Fibroblast of villous mesenchyme (primary cell): Measurements from ENCODE around the gene C1orf159. TPM values are rescaled to one million over a fixed set of nuclear protein-coding genes. Genes with fewer than 3 reads are reported as not detected.
"Not testable (repeated sequence)": the region's sequence is repeated elsewhere in the genome, so short reads cannot be mapped to it uniquely, and the experiment has no call there.

ENCODE experiments used
- DNase-seq: peaks from one replicate; pipeline ENCODE4 v3.0.0-alpha.2; 2010; ENCODE audit warnings: low read depth
- H3K4me3 ChIP-seq: 2 replicates; pipeline ENCODE4 v1.5.1; 2011; ENCODE audit warnings: low read depth, mild to moderate bottlenecking, low read length
- total RNA-seq: library from RNA; depleted of rRNA; stranded (reverse); fragments of >200 nt; gene quantifications from 2 replicates; pipeline ENCODE4 v1.2.3, GENCODE V29; 2012
- TF ChIP-seq, protein P1 (sequence below): IDR thresholded peaks from 2 replicates; pipeline ENCODE4 v1.5.1; 2012; ENCODE audit warnings: low read depth, mild to moderate bottlenecking, low read length; ENCODE audit not compliant: insufficient read depth

C1orf159 gene
- total RNA-seq, 1 donor = 6.5 TPM

DNA sequence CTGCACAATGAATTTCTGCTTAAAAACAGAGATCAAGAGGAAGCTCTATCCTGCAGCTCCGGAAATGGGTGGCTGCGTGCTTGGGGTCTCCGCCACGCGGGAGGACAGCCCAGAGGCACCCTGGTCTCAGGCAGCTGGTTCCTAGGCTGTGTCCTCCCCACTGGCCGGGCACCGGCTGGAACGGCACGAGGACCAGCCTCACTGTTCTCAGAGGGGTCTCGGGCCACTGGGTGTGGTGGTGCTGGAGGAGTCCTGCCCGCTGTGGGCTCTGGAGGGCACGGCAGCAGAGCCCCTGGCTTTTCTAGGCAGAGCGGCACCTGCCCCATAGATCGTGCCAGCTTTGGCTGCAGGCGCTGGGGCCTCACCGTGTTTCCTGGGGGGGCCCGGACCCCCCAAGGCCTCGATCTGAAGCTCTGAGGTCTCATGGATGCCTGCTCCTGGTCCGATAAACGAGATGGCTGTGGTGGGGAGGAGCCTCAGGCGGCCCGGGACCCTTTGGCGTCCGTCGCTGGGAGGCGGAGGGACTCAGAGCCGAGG is 33.6 kb downstream of the C1orf159 start:
- TF ChIP-seq, protein P1, sequence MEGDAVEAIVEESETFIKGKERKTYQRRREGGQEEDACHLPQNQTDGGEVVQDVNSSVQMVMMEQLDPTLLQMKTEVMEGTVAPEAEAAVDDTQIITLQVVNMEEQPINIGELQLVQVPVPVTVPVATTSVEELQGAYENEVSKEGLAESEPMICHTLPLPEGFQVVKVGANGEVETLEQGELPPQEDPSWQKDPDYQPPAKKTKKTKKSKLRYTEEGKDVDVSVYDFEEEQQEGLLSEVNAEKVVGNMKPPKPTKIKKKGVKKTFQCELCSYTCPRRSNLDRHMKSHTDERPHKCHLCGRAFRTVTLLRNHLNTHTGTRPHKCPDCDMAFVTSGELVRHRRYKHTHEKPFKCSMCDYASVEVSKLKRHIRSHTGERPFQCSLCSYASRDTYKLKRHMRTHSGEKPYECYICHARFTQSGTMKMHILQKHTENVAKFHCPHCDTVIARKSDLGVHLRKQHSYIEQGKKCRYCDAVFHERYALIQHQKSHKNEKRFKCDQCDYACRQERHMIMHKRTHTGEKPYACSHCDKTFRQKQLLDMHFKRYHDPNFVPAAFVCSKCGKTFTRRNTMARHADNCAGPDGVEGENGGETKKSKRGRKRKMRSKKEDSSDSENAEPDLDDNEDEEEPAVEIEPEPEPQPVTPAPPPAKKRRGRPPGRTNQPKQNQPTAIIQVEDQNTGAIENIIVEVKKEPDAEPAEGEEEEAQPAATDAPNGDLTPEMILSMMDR = no peak
- no peak for DNase-seq
- no peak overlapping the region for H3K4me3 ChIP-seq

DNA sequence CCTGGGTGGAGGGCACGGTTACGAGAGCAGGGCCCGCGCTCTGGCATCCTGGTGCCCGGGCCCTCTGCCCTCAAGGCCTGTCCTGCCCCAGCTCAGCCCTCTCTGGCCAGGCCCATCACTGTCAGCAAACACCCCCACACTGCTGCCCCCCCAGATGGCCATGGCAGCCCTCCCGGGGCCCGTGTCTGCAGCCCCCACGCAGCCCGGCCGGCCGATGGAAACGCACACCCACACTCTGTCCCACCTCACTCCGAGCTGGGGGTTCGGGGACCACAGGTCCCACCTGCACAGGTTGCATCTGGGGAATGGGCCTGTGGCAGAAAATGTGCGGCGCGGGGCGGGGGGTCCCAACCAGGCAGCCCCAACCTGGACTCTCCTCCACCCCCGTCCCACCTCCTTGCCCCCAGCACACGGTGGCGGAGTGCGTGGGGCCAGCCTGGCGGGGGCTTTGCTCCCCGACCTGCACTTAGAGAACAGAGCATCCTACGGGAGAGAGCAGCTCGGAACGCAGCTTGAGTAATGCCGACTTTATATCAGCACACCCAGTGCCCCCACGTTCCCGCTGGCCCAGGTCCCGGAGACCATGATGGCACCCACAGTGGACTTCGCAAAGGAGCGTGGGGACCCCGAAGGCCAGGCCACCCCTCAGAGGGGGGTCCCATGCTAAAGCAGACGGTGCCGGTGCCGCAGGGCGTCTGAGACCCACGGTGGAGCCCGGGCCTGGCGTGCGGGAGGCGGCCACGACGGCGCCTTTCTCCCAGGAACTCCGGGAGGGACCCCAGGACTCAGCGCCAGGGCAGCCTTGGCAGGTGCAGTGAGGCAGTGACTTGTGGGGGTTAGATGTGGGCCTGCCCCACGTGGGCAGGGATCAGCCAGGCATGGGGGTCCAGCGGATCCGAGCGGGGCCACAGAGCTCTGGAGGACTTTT is 34.3 kb downstream of the C1orf159 start:
- H3K4me3 ChIP-seq = no peak overlapping the region
- no peak for DNase-seq
- TF ChIP-seq, protein P1 = no peak

DNA sequence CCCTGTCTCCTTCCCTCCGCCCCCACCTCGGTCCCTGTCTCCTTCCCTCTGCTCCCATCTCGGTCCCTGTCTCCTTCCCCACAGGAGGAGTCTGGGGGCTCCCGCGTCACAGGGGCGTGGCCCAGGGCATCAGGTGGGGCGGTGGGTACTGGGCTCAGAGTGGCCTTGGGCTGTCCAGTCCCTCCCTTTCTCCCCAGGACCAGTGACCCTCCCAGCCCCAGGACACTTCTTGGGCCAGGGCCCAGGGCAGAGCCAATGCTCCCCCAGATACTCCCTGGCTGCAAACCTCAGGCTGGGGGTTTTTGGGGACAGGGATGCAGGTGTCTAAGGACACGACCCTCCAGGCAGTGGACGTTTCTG is 35.0 kb downstream of the C1orf159 start:
- TF ChIP-seq, protein P1 = no peak
- no peak overlapping the region for H3K4me3 ChIP-seq
- no peak for DNase-seq

DNA sequence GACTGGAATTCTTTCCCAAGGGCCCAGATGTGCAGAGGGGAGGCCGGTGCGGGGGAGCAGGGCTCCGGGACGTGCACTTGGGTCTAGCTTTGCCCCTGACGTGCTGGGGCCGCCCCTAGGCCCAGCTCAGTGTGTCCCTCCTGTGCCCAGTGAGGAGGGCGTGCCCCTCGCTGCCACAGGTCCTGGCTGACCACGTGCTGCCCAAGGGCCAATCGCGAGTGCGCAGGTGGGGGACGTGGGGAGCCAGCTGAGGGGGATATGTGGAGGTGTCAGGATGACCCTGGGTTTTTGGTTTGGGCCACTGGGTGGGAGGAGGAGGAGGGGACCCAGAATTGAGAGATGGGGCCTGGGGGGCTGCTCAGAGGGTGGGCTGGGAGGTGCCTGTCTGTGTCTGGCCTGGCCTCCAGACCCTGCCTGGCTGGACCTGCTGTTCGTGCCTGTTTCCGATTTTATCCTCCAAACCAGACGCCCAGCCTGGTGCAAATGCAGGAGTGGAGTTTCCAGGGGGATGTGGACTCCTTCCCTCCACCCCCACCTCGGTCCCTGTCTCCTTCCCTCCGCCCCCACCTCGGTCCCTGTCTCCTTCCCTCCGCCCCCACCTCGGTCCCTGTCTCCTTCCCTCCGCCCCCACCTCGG is 35.6 kb downstream of the C1orf159 start:
- DNase-seq = peak; percentile 51
- peak overlapping the region; percentile 29 for H3K4me3 ChIP-seq
- TF ChIP-seq, protein P1 = no peak

DNA sequence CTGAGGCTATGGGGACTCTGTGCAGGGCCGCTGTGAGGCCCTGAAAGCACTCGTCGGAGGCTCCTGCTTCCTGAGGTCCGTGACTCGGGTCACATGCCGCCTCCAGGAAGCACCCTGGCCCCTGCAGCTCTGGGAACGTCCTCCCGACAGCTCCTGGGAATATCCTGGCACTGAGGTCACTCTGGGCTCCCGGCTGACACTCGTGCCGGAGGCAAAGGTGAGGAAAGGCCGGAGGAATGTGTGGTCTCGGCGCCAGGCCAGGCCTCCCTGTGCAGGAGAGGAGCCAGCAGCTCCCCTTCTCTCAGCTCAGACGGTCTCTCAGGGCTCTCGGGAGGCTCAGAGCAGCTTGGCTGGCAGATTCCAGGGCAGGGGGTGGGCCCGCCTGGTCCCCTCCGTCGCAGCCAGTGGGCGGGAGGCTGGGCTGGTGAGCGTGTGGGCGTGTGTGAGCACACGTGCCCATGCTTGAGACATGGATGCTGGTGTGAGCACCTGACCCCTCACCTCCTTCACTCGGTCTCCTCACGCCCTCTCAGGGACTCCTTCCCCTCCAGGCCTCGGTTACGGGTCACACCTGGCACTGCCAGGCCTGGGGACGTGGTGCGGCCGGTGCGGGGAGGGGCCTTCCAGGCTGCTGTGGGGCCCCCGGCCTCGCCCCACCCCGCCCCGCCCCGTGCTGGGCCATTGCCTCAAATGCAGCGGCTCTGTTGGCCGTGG is 36.3 kb downstream of the C1orf159 start:
- peak overlapping the region; percentile 29 for H3K4me3 ChIP-seq
- TF ChIP-seq, protein P1 = no peak

DNA sequence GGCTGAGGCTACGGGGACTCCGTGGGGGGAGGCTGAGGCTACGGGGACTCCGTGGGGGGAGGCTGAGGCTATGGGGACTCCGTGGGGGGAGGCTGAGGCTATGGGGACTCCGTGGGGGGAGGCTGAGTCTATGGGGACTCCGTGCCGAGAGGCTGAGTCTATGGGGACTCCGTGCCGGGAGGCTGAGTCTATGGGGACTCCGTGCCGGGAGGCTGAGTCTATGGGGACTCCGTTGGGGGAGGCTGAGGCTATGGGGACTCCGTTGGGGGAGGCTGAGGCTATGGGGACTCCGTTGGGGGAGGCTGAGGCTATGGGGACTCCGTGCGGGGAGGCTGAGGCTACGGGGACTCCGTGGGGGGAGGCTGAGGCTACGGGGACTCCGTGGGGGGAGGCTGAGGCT is 38.5 kb downstream of the C1orf159 start:
- H3K4me3 ChIP-seq, DNase-seq: not testable (repeated sequence)

More for the DNA sequence above, 36.3 kb downstream of the C1orf159 start:
- peak; percentile 91 for DNase-seq
